Measurements from ENCODE around the gene TRPM7. TPM values are rescaled to one million over a fixed set of nuclear protein-coding genes. Genes with fewer than 3 reads are reported as not detected.

The TRPM7 gene
- polyA plus RNA-seq, 4 donors, result 33.6 to 61.6 (median 49.6) TPM

Other genes with a start within 250 kb of the TRPM7 start
- gene USP50, start 140.1 kb downstream of the TRPM7 start, polyA plus RNA-seq (ENCODE audit: insufficient read length in 4 of 4), result 1 to 10 TPM in 3 of 4 donors, under 1 TPM in 1; 0.89 to 1.8 (median 1.4) TPM
- gene SPPL2A, start 78.9 kb upstream of the TRPM7 start, polyA plus RNA-seq (ENCODE audit: insufficient read length in 4 of 4), result 100 to 1,000 TPM in 3 of 4 donors, 10 to 100 TPM in 1; 78.5 to 110 (median 103) TPM
- 10 to 100 TPM in 1 of 4 donors, 1 to 10 TPM in 3; 8.1 to 10.5 (median 8.4) TPM for gene AP4E1, start 221.9 kb upstream of the TRPM7 start, polyA plus RNA-seq (ENCODE audit: insufficient read length in 4 of 4)